ENCODE results near the gene SLC10A7.

GRCh38 chr4:146222313-146222712, 299.4 kb downstream of the SLC10A7 start:
- no peak for TF ChIP-seq CTCF (IDR thresholded peaks at IDR 0.05)
- TF ChIP-seq POLR2A (IDR thresholded peaks at IDR 0.05) = no peak
- TF ChIP-seq POLR2AphosphoS5 (IDR thresholded peaks at IDR 0.05) = no peak
- TF ChIP-seq EP300 (IDR thresholded peaks at IDR 0.05) = no peak
